ENCODE measurements around the gene SLC9A3.

Gene SLC9A3

GRCh38 chr5:543755-544674, 19.8 kb upstream of the SLC9A3 start:
- Histone ChIP-seq H3K27me3 (ENCODE audit: insufficient read depth, low read length) (peaks cover 10% of the 10 kb centered on the region), H3K27ac (ENCODE audit: low read depth, low read length) (no peak overlapping the region)

GRCh38 chr5:543351-543750, 19.1 kb upstream of the SLC9A3 start:
- WGBS, result 92% methylated on average over 5 of the region's 5 CpGs
- H3K27ac ChIP-seq (ENCODE audit: low read depth, low read length), result no peak overlapping the region
- H3K4me3 ChIP-seq (ENCODE audit: low read length), result no peak overlapping the region

More at GRCh38 chr5:543755-544674, 19.8 kb upstream of the SLC9A3 start:
- H3K4me1 ChIP-seq (ENCODE audit: insufficient read depth, low read length), result no peaks in the 10 kb centered on the region
- H3K9me3 ChIP-seq (ENCODE audit: insufficient read depth, low read depth, low read length), result no peaks in the 10 kb centered on the region
- no peaks in the 10 kb centered on the region for H3K36me3 ChIP-seq (ENCODE audit: insufficient read depth, low read length)
- H3K4me3 ChIP-seq (ENCODE audit: low read length), result no peak overlapping the region
- H3K9ac ChIP-seq (ENCODE audit: low read depth, low read length), result no peak overlapping the region
- 92% methylated on average over 30 of the region's 30 CpGs for WGBS

GRCh38 chr5:542319-543311, 18.4 kb upstream of the SLC9A3 start:
- Histone ChIP-seq H3K4me1 (ENCODE audit: insufficient read depth, low read length) (no peaks in the 10 kb centered on the region), H3K36me3 (ENCODE audit: insufficient read depth, low read length) (no peaks in the 10 kb centered on the region), H3K27me3 (ENCODE audit: insufficient read depth, low read length) (0 out of 2 replicates have a peak, but pooled peaks cover under 1% of the 10 kb centered on the region), H3K9ac (ENCODE audit: low read depth, low read length) (no peak overlapping the region), H3K27ac (ENCODE audit: low read depth, low read length) (no peak overlapping the region), H3K9me3 (ENCODE audit: insufficient read depth, low read depth, low read length) (no peaks in the 10 kb centered on the region), H3K4me3 (ENCODE audit: low read length) (no peak overlapping the region)
- 93% methylated on average over 32 of the region's 32 CpGs for WGBS

More at GRCh38 chr5:543351-543750, 19.1 kb upstream of the SLC9A3 start:
- H3K27me3 ChIP-seq (ENCODE audit: insufficient read depth, low read length), result peaks cover 7% of the 10 kb centered on the region; the same call in 1 of the 2 replicates
- H3K9me3 ChIP-seq (ENCODE audit: insufficient read depth, low read depth, low read length), result no peaks in the 10 kb centered on the region
- no peaks in the 10 kb centered on the region for H3K4me1 ChIP-seq (ENCODE audit: insufficient read depth, low read length)
- no peaks in the 10 kb centered on the region for H3K36me3 ChIP-seq (ENCODE audit: insufficient read depth, low read length)
- H3K9ac ChIP-seq (ENCODE audit: low read depth, low read length), result no peak overlapping the region

GRCh38 chr5:541539-542318, 17.5 kb upstream of the SLC9A3 start:
- 82% methylated on average over 24 of the region's 24 CpGs for WGBS
- H3K36me3 ChIP-seq (ENCODE audit: insufficient read depth, low read length), result no peaks in the 10 kb centered on the region

GRCh38 chr5:540906-541538, 16.8 kb upstream of the SLC9A3 start:
- Histone ChIP-seq H3K4me1 (ENCODE audit: insufficient read depth, low read length) (no peaks in the 10 kb centered on the region), H3K36me3 (ENCODE audit: insufficient read depth, low read length) (no peaks in the 10 kb centered on the region), H3K4me3 (ENCODE audit: low read length) (no peak overlapping the region), H3K9me3 (ENCODE audit: insufficient read depth, low read depth, low read length) (no peaks in the 10 kb centered on the region), H3K9ac (ENCODE audit: low read depth, low read length) (no peak overlapping the region), H3K27ac (ENCODE audit: low read depth, low read length) (no peak overlapping the region), H3K27me3 (ENCODE audit: insufficient read depth, low read length) (no peaks in the 10 kb centered on the region)
- 94% methylated on average over 17 of the region's 17 CpGs for WGBS

More at GRCh38 chr5:541539-542318, 17.5 kb upstream of the SLC9A3 start:
- Histone ChIP-seq H3K4me3 (ENCODE audit: low read length) (no peak overlapping the region), H3K9me3 (ENCODE audit: insufficient read depth, low read depth, low read length) (no peaks in the 10 kb centered on the region), H3K27ac (ENCODE audit: low read depth, low read length) (no peak overlapping the region), H3K27me3 (ENCODE audit: insufficient read depth, low read length) (no peaks in the 10 kb centered on the region), H3K4me1 (ENCODE audit: insufficient read depth, low read length) (no peaks in the 10 kb centered on the region), H3K9ac (ENCODE audit: low read depth, low read length) (no peak overlapping the region)

- no peaks in the 10 kb centered on the region for H3K36me3 ChIP-seq (ENCODE audit: insufficient read depth, low read length)
- no peaks in the 10 kb centered on the region for H3K9me3 ChIP-seq (ENCODE audit: insufficient read depth, low read depth, low read length)
- WGBS, result 85% methylated on average over 23 of the region's 23 CpGs
- no peak overlapping the region for H3K27ac ChIP-seq (ENCODE audit: low read depth, low read length)
- no peaks in the 10 kb centered on the region for H3K27me3 ChIP-seq (ENCODE audit: insufficient read depth, low read length)
- H3K9ac ChIP-seq (ENCODE audit: low read depth, low read length), result no peak overlapping the region
- no peak overlapping the region for H3K4me3 ChIP-seq (ENCODE audit: low read length)
- no peaks in the 10 kb centered on the region for H3K4me1 ChIP-seq (ENCODE audit: insufficient read depth, low read length)
These were observed 16.0 kb upstream of the SLC9A3 start for GRCh38 chr5:540071-540905.

- no peaks in the 10 kb centered on the region for H3K4me1 ChIP-seq (ENCODE audit: insufficient read depth, low read length)
- no peak overlapping the region for H3K9ac ChIP-seq (ENCODE audit: low read depth, low read length)
- H3K27me3 ChIP-seq (ENCODE audit: insufficient read depth, low read length), result no peaks in the 10 kb centered on the region
- no peaks in the 10 kb centered on the region for H3K9me3 ChIP-seq (ENCODE audit: insufficient read depth, low read depth, low read length)
- 82% methylated on average over 25 of the region's 25 CpGs for WGBS
- no peak overlapping the region for H3K27ac ChIP-seq (ENCODE audit: low read depth, low read length)
- H3K36me3 ChIP-seq (ENCODE audit: insufficient read depth, low read length), result no peaks in the 10 kb centered on the region
- no peak overlapping the region for H3K4me3 ChIP-seq (ENCODE audit: low read length)
These were observed 15.3 kb upstream of the SLC9A3 start for GRCh38 chr5:539469-540070.

GRCh38 chr5:538801-539468, 14.7 kb upstream of the SLC9A3 start:
- WGBS, result 90% methylated on average over 27 of the region's 27 CpGs
- H3K27me3 ChIP-seq (ENCODE audit: insufficient read depth, low read length), result no peaks in the 10 kb centered on the region
- no peak overlapping the region for H3K9ac ChIP-seq (ENCODE audit: low read depth, low read length)

GRCh38 chr5:538271-538771, 14.1 kb upstream of the SLC9A3 start:
- Histone ChIP-seq H3K27ac (ENCODE audit: low read depth, low read length) (no peak overlapping the region), H3K27me3 (ENCODE audit: insufficient read depth, low read length) (no peaks in the 10 kb centered on the region)
- 95% methylated on average over 27 of the region's 27 CpGs for WGBS

More at GRCh38 chr5:538801-539468, 14.7 kb upstream of the SLC9A3 start:
- H3K9me3 ChIP-seq (ENCODE audit: insufficient read depth, low read depth, low read length), result no peaks in the 10 kb centered on the region
- no peak overlapping the region for H3K27ac ChIP-seq (ENCODE audit: low read depth, low read length)
- no peaks in the 10 kb centered on the region for H3K4me1 ChIP-seq (ENCODE audit: insufficient read depth, low read length)
- no peaks in the 10 kb centered on the region for H3K36me3 ChIP-seq (ENCODE audit: insufficient read depth, low read length)
- no peak overlapping the region for H3K4me3 ChIP-seq (ENCODE audit: low read length)

More at GRCh38 chr5:538271-538771, 14.1 kb upstream of the SLC9A3 start:
- Histone ChIP-seq H3K36me3 (ENCODE audit: insufficient read depth, low read length) (no peaks in the 10 kb centered on the region), H3K4me1 (ENCODE audit: insufficient read depth, low read length) (0 out of 2 replicates have a peak, but pooled peaks cover 4% of the 10 kb centered on the region), H3K9ac (ENCODE audit: low read depth, low read length) (no peak overlapping the region), H3K9me3 (ENCODE audit: insufficient read depth, low read depth, low read length) (no peaks in the 10 kb centered on the region), H3K4me3 (ENCODE audit: low read length) (no peak overlapping the region)

Data from HUES64 (cell line).